ENCODE results near the gene MED12L.
"Not testable (repeated sequence)": the region's sequence is repeated elsewhere in the genome, so short reads cannot be mapped to it uniquely, and the experiment has no call there.

MED12L gene

GRCh38 chr3:151236316-151236715 lies 150.9 kb downstream of the MED12L start:
- Histone ChIP-seq H3K27ac (ENCODE audit: low read depth, low read length) (no peak overlapping the region), H3K4me1 (ENCODE audit: control insufficient read depth in 1 of 2, insufficient read depth in 2 of 2, low read length in 2 of 2) (no peaks in the 10 kb centered on the region), H3K4me3 (ENCODE audit: low read depth in 1 of 2, low read length in 2 of 2) (no peak overlapping the region), H3K36me3 (ENCODE audit: control insufficient read depth in 1 of 2, insufficient read depth in 2 of 2, low read length in 2 of 2) (no peaks in the 10 kb centered on the region), H3K9me3 (ENCODE audit: control insufficient read depth in 1 of 2, low read length in 2 of 2) (no peaks in the 10 kb centered on the region), H3K9ac (ENCODE audit: low read depth in 1 of 2, low read length in 2 of 2) (no peak overlapping the region), H3K27me3 (ENCODE audit: control insufficient read depth in 1 of 2, insufficient read depth in 2 of 2, low read length in 2 of 2) (no peaks in the 10 kb centered on the region)

- H3K4me3 ChIP-seq (ENCODE audit: low read depth in 1 of 2, low read length in 2 of 2), result no peak overlapping the region
- no peaks in the 10 kb centered on the region for H3K36me3 ChIP-seq (ENCODE audit: control insufficient read depth in 1 of 2, insufficient read depth in 2 of 2, low read length in 2 of 2)
- H3K4me1 ChIP-seq (ENCODE audit: control insufficient read depth in 1 of 2, insufficient read depth in 2 of 2, low read length in 2 of 2), result no peaks in the 10 kb centered on the region
- no peak overlapping the region for H3K27ac ChIP-seq (ENCODE audit: low read depth, low read length)
- H3K27me3 ChIP-seq (ENCODE audit: control insufficient read depth in 1 of 2, insufficient read depth in 2 of 2, low read length in 2 of 2), result no peaks in the 10 kb centered on the region
- no peaks in the 10 kb centered on the region for H3K9me3 ChIP-seq (ENCODE audit: control insufficient read depth in 1 of 2, low read length in 2 of 2)
- H3K9ac ChIP-seq (ENCODE audit: low read depth in 1 of 2, low read length in 2 of 2), result no peak overlapping the region
Measured at GRCh38 chr3:151236736-151237135, 151.3 kb downstream of the MED12L start.

DNA sequence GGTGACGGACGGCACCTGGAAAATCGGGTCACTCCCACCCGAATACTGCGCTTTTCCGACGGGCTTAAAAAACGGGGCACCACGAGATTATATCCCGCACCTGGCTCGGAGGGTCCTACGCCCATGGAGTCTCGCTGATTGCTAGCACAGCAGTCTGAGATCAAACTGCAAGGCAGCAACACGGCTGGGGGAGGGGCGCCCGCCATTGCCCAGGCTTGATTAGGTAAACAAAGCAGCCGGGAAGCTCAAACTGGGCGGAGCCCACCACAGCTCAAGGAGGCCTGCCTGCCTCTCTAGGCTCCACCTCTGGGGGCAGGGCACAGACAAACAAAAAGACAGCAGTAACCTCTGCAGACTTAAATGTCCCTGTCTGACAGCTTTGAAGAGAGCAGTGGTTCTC lies 156.5 kb downstream of the MED12L start:
- not testable (repeated sequence) for H3K4me3 ChIP-seq (ENCODE audit: low read depth in 1 of 2, low read length in 2 of 2); H3K9ac ChIP-seq (ENCODE audit: low read depth in 1 of 2, low read length in 2 of 2); H3K27ac ChIP-seq (ENCODE audit: low read depth, low read length); H3K27me3 ChIP-seq (ENCODE audit: control insufficient read depth in 1 of 2, insufficient read depth in 2 of 2, low read length in 2 of 2); H3K4me1 ChIP-seq (ENCODE audit: control insufficient read depth in 1 of 2, insufficient read depth in 2 of 2, low read length in 2 of 2); H3K36me3 ChIP-seq (ENCODE audit: control insufficient read depth in 1 of 2, insufficient read depth in 2 of 2, low read length in 2 of 2); H3K9me3 ChIP-seq (ENCODE audit: control insufficient read depth in 1 of 2, low read length in 2 of 2)

DNA sequence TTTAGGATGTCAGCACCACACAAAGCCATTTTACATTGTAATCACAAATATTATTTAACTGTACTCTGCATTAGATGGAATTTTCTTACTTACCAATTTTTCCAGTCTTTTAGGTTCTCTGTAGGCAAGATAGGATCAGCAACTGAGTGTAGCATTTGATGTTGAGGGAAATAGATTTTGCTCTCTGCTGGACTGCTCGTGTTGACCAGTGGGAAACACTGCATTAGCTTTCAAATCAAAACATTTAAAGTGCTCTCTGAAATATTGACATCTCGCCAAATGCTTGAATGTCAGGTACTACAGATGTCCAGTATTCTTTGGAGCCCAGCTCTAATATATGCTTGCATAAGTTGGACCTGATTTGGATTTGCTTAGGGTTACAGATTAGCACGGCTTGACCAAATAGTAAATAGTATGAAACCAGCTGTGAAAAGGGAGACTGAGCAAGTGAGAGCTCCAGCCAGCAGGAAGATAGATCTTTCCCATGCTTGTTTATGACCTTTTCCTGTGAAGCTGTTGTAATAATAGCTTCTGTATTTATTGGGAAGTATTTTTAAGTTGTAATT lies 163.4 kb downstream of the MED12L start:
- no peak overlapping the region for H3K9ac ChIP-seq (ENCODE audit: low read depth in 1 of 2, low read length in 2 of 2)
- no peak overlapping the region for H3K27ac ChIP-seq (ENCODE audit: low read depth, low read length)
- no peaks in the 10 kb centered on the region for H3K9me3 ChIP-seq (ENCODE audit: control insufficient read depth in 1 of 2, low read length in 2 of 2)
- H3K27me3 ChIP-seq (ENCODE audit: control insufficient read depth in 1 of 2, insufficient read depth in 2 of 2, low read length in 2 of 2), result no peaks in the 10 kb centered on the region
- no peaks in the 10 kb centered on the region for H3K36me3 ChIP-seq (ENCODE audit: control insufficient read depth in 1 of 2, insufficient read depth in 2 of 2, low read length in 2 of 2)
- no peak overlapping the region for H3K4me3 ChIP-seq (ENCODE audit: low read depth in 1 of 2, low read length in 2 of 2)
- no peaks in the 10 kb centered on the region for H3K4me1 ChIP-seq (ENCODE audit: control insufficient read depth in 1 of 2, insufficient read depth in 2 of 2, low read length in 2 of 2)

DNA sequence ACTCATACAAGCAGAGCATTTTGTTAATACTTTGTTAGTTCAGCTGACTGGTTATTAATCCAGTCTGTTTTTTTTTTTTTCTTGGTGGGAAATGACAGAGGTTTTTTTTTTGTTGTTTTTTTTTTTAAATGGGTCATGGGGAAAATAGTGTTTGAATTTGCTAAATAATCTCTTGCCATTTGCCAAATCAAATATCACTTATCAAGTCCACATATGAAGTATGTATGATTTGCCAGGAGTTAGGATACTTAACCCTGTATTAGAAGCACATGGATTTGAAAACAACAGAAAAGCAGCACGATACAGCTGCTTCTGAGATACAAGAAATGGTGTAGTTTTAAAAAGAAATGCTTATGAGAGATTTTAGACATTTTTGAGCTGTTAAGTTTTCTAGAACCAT lies 171.3 kb downstream of the MED12L start:
- Histone ChIP-seq H3K4me1 (ENCODE audit: control insufficient read depth in 1 of 2, insufficient read depth in 2 of 2, low read length in 2 of 2) (no peaks in the 10 kb centered on the region), H3K27me3 (ENCODE audit: control insufficient read depth in 1 of 2, insufficient read depth in 2 of 2, low read length in 2 of 2) (no peaks in the 10 kb centered on the region), H3K9me3 (ENCODE audit: control insufficient read depth in 1 of 2, low read length in 2 of 2) (no peaks in the 10 kb centered on the region), H3K36me3 (ENCODE audit: control insufficient read depth in 1 of 2, insufficient read depth in 2 of 2, low read length in 2 of 2) (no peaks in the 10 kb centered on the region), H3K27ac (ENCODE audit: low read depth, low read length) (no peak overlapping the region), H3K4me3 (ENCODE audit: low read depth in 1 of 2, low read length in 2 of 2) (no peak overlapping the region), H3K9ac (ENCODE audit: low read depth in 1 of 2, low read length in 2 of 2) (no peak overlapping the region)

DNA sequence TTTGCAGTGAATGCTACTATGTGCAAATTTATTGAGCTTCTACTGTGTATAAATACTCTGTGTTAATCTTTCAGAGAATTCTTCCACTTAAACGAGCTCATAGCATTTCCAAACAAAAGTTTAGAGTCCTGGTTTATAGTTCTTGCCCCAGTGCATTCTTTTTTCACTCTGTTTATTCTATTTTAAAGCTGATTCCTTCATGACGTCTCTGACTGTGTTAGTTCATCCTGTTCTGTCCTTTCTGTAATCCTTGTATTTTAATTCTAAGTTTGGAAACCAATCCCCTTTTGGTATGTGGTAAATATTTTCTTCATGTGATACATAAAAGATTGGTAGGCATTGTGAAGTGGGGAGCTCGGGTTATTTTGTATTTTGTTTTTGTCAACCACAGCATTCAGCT lies 174.2 kb downstream of the MED12L start:
- Histone ChIP-seq H3K27ac (ENCODE audit: low read depth, low read length) (no peak overlapping the region), H3K4me3 (ENCODE audit: low read depth in 1 of 2, low read length in 2 of 2) (no peak overlapping the region), H3K27me3 (ENCODE audit: control insufficient read depth in 1 of 2, insufficient read depth in 2 of 2, low read length in 2 of 2) (no peaks in the 10 kb centered on the region), H3K9ac (ENCODE audit: low read depth in 1 of 2, low read length in 2 of 2) (no peak overlapping the region), H3K4me1 (ENCODE audit: control insufficient read depth in 1 of 2, insufficient read depth in 2 of 2, low read length in 2 of 2) (peaks cover 0 to 4% of the 10 kb centered on the region in 2 donors), H3K36me3 (ENCODE audit: control insufficient read depth in 1 of 2, insufficient read depth in 2 of 2, low read length in 2 of 2) (no peaks in the 10 kb centered on the region), H3K9me3 (ENCODE audit: control insufficient read depth in 1 of 2, low read length in 2 of 2) (no peaks in the 10 kb centered on the region)

- H3K27ac ChIP-seq (ENCODE audit: low read depth, low read length), result no peak overlapping the region
- no peaks in the 10 kb centered on the region for H3K9me3 ChIP-seq (ENCODE audit: control insufficient read depth in 1 of 2, low read length in 2 of 2)
- H3K36me3 ChIP-seq (ENCODE audit: control insufficient read depth in 1 of 2, insufficient read depth in 2 of 2, low read length in 2 of 2), result no peaks in the 10 kb centered on the region
- no peaks in the 10 kb centered on the region for H3K27me3 ChIP-seq (ENCODE audit: control insufficient read depth in 1 of 2, insufficient read depth in 2 of 2, low read length in 2 of 2)
- H3K9ac ChIP-seq (ENCODE audit: low read depth in 1 of 2, low read length in 2 of 2), result no peak overlapping the region
- peaks cover 0 to 12% of the 10 kb centered on the region in 2 donors for H3K4me1 ChIP-seq (ENCODE audit: control insufficient read depth in 1 of 2, insufficient read depth in 2 of 2, low read length in 2 of 2)
- no peak overlapping the region for H3K4me3 ChIP-seq (ENCODE audit: low read depth in 1 of 2, low read length in 2 of 2)
Measured at GRCh38 chr3:151262871-151263525, 177.5 kb downstream of the MED12L start.

GRCh38 chr3:151264605-151265004 lies 179.1 kb downstream of the MED12L start:
- no peaks in the 10 kb centered on the region for H3K9me3 ChIP-seq (ENCODE audit: control insufficient read depth in 1 of 2, low read length in 2 of 2)
- H3K9ac ChIP-seq (ENCODE audit: low read depth in 1 of 2, low read length in 2 of 2), result no peak overlapping the region
- no peak overlapping the region for H3K27ac ChIP-seq (ENCODE audit: low read depth, low read length)
- H3K36me3 ChIP-seq (ENCODE audit: control insufficient read depth in 1 of 2, insufficient read depth in 2 of 2, low read length in 2 of 2), result no peaks in the 10 kb centered on the region
- peaks cover 6 to 12% of the 10 kb centered on the region in 2 donors for H3K4me1 ChIP-seq (ENCODE audit: control insufficient read depth in 1 of 2, insufficient read depth in 2 of 2, low read length in 2 of 2)
- H3K27me3 ChIP-seq (ENCODE audit: control insufficient read depth in 1 of 2, insufficient read depth in 2 of 2, low read length in 2 of 2), result no peaks in the 10 kb centered on the region
- no peak overlapping the region for H3K4me3 ChIP-seq (ENCODE audit: low read depth in 1 of 2, low read length in 2 of 2)

DNA sequence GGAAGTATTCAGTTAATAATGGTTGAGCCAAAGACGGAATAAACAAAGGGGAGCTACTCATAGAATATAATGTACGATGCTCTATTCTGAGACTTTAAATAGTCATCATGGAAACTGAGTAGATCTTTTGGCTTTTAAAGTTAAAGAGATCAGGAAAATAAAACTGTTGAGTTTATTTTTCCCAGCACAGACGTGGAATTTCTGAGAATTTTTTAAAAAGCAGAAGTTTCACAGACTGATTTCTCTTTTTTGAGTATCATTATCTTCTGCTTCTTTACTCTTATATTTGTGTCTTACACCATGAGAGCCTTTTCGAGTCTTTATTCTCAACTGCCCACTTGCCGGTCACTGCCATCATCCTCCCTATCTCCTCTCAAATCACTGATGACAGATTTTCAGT lies 179.7 kb downstream of the MED12L start:
- Histone ChIP-seq H3K36me3 (ENCODE audit: control insufficient read depth in 1 of 2, insufficient read depth in 2 of 2, low read length in 2 of 2) (no peaks in the 10 kb centered on the region), H3K27ac (ENCODE audit: low read depth, low read length) (no peak overlapping the region), H3K9ac (ENCODE audit: low read depth in 1 of 2, low read length in 2 of 2) (no peak overlapping the region), H3K4me1 (ENCODE audit: control insufficient read depth in 1 of 2, insufficient read depth in 2 of 2, low read length in 2 of 2) (peaks cover 6 to 12% of the 10 kb centered on the region in 2 donors), H3K27me3 (ENCODE audit: control insufficient read depth in 1 of 2, insufficient read depth in 2 of 2, low read length in 2 of 2) (no peaks in the 10 kb centered on the region), H3K4me3 (ENCODE audit: low read depth in 1 of 2, low read length in 2 of 2) (no peak overlapping the region), H3K9me3 (ENCODE audit: control insufficient read depth in 1 of 2, low read length in 2 of 2) (no peaks in the 10 kb centered on the region)

DNA sequence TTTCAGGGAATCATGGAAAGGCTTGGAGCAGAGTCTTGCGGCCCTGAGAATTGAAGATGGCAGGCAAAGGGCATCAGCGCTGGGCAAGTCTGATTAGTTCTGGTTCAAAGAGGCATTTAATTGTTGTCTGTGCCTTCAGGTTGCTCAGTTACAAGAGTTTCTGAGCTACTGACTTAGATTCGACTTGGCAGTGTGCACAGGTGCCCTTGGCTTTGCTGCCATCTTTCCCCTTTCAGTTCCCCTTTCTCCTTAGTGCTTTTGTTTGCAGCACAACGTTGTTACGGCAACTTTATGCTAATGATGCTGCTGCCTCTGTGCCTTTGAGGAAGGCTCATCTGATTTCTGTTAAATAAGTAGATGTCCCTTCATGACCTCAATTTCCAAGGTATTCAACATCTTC lies 180.4 kb downstream of the MED12L start:
- Histone ChIP-seq H3K27me3 (ENCODE audit: control insufficient read depth in 1 of 2, insufficient read depth in 2 of 2, low read length in 2 of 2) (no peaks in the 10 kb centered on the region), H3K4me1 (ENCODE audit: control insufficient read depth in 1 of 2, insufficient read depth in 2 of 2, low read length in 2 of 2) (peaks cover 6 to 12% of the 10 kb centered on the region in 2 donors), H3K27ac (ENCODE audit: low read depth, low read length) (no peak overlapping the region), H3K4me3 (ENCODE audit: low read depth in 1 of 2, low read length in 2 of 2) (no peak overlapping the region), H3K36me3 (ENCODE audit: control insufficient read depth in 1 of 2, insufficient read depth in 2 of 2, low read length in 2 of 2) (no peaks in the 10 kb centered on the region), H3K9me3 (ENCODE audit: control insufficient read depth in 1 of 2, low read length in 2 of 2) (no peaks in the 10 kb centered on the region), H3K9ac (ENCODE audit: low read depth in 1 of 2, low read length in 2 of 2) (no peak overlapping the region)
